H9 (cell line): ENCODE data around the gene ARPC5. TPM values are rescaled to one million over a fixed set of nuclear protein-coding genes. Genes with fewer than 3 reads are reported as not detected.

ENCODE experiments used
- DNase-seq: peaks from one replicate; pipeline ENCODE4 v3.0.0-alpha.2; 2017
- H2AFZ ChIP-seq: one replicate; pipeline ENCODE4 v1.6.1; 2013; ENCODE audit warnings: mild to moderate bottlenecking, low read length, control low read depth, moderate library complexity
- H2AK5ac ChIP-seq: 2 replicates; pipeline ENCODE4 v1.6.1; 2013; ENCODE audit warnings: low read length, control low read depth, mixed read lengths; ENCODE audit not compliant: insufficient read length
- H2BK120ac ChIP-seq: one replicate; pipeline ENCODE4 v1.6.1; 2013; ENCODE audit warnings: low read depth, mild to moderate bottlenecking, low read length, control low read depth, inconsistent platforms; ENCODE audit not compliant: poor library complexity, severe bottlenecking
- H2BK12ac ChIP-seq: 2 replicates; pipeline ENCODE4 v1.6.1; 2013; ENCODE audit warnings: low read length, control low read depth, mixed read lengths, low read depth; ENCODE audit not compliant: insufficient read length
- H2BK15ac ChIP-seq: 2 replicates; pipeline ENCODE4 v1.6.1; 2013; ENCODE audit warnings: low read depth, low read length, control low read depth
- H2BK20ac ChIP-seq: one replicate; pipeline ENCODE4 v1.6.1; 2013; ENCODE audit warnings: low read depth, mild to moderate bottlenecking, low read length, control low read depth, inconsistent platforms; ENCODE audit not compliant: poor library complexity, severe bottlenecking
- H2BK5ac ChIP-seq: 2 replicates; pipeline ENCODE4 v1.6.1; 2013; ENCODE audit warnings: low read length, control low read depth, mixed read lengths; ENCODE audit not compliant: insufficient read length
- H3K14ac ChIP-seq: 2 replicates; pipeline ENCODE4 v1.6.1; 2013; ENCODE audit warnings: low read length, control low read depth; ENCODE audit not compliant: insufficient read depth
- H3K18ac ChIP-seq: 2 replicates; pipeline ENCODE4 v1.6.1; 2013; ENCODE audit warnings: low read depth, mild to moderate bottlenecking, mixed read lengths, low read length, control low read depth; ENCODE audit not compliant: insufficient read length
- H3K23ac ChIP-seq: 2 replicates; pipeline ENCODE4 v1.6.1; 2013; ENCODE audit warnings: low read length, control low read depth, mixed read lengths, low read depth; ENCODE audit not compliant: insufficient read length
- H3K23me2 ChIP-seq: 2 replicates; pipeline ENCODE4 v1.6.1; 2013; ENCODE audit warnings: low read depth, mild to moderate bottlenecking, mixed read lengths, low read length, control low read depth; ENCODE audit not compliant: insufficient read length, poor library complexity, severe bottlenecking
- H3K27ac ChIP-seq: 2 replicates; pipeline ENCODE4 v1.5.1; 2013; ENCODE audit warnings: low read length, control low read depth, mixed read lengths, low read depth; ENCODE audit not compliant: insufficient read length
- H3K27me3 ChIP-seq: 2 replicates; pipeline ENCODE4 v1.6.1; 2013; ENCODE audit warnings: low read length, control low read depth, inconsistent platforms; ENCODE audit not compliant: insufficient read depth
- H3K4ac ChIP-seq: 2 replicates; pipeline ENCODE4 v1.6.1; 2013; ENCODE audit warnings: low read depth, mild to moderate bottlenecking, control low read depth, inconsistent platforms, low read length, moderate library complexity
- H3K4me1 ChIP-seq: 2 replicates; pipeline ENCODE4 v1.6.1; 2013; ENCODE audit warnings: low read length, control low read depth, inconsistent platforms; ENCODE audit not compliant: insufficient read depth
- H3K4me2 ChIP-seq: 2 replicates; pipeline ENCODE4 v1.6.1; 2013; ENCODE audit warnings: low read length, control low read depth, mixed read lengths; ENCODE audit not compliant: insufficient read length, insufficient read depth
- H3K56ac ChIP-seq: 2 replicates; pipeline ENCODE4 v1.6.1; 2013; ENCODE audit warnings: low read depth, mild to moderate bottlenecking, mixed read lengths, low read length, control low read depth; ENCODE audit not compliant: insufficient read length
- H3K79me1 ChIP-seq: 2 replicates; pipeline ENCODE4 v1.6.1; 2013; ENCODE audit warnings: low read depth, mild to moderate bottlenecking, moderate library complexity, low read length, control low read depth, inconsistent platforms; ENCODE audit not compliant: insufficient read depth, poor library complexity, severe bottlenecking
- H3K79me2 ChIP-seq: 2 replicates; pipeline ENCODE4 v1.6.1; 2013; ENCODE audit warnings: low read length, control low read depth, inconsistent platforms; ENCODE audit not compliant: insufficient read depth
- H3K9ac ChIP-seq: 2 replicates; pipeline ENCODE4 v1.6.1; 2013; ENCODE audit warnings: low read length, control low read depth, mixed read lengths; ENCODE audit not compliant: insufficient read length; ENCODE audit errors: extremely low read depth
- H3K9me3 ChIP-seq: one replicate; pipeline ENCODE4 v1.6.1; 2013; ENCODE audit warnings: low read depth, low read length, inconsistent platforms; ENCODE audit not compliant: control insufficient read depth
- H3T11ph ChIP-seq: one replicate; pipeline ENCODE4 v1.6.1; 2013; ENCODE audit warnings: mild to moderate bottlenecking, low read length, control low read depth, inconsistent platforms
- H4K20me1 ChIP-seq: one replicate; pipeline ENCODE4 v1.6.1; 2013; ENCODE audit not compliant: control insufficient read depth, insufficient read length, insufficient read depth
- H4K5ac ChIP-seq: 2 replicates; pipeline ENCODE4 v1.6.1; 2013; ENCODE audit warnings: low read depth, mild to moderate bottlenecking, mixed read lengths, low read length, control low read depth; ENCODE audit not compliant: insufficient read length
- H4K8ac ChIP-seq: replicated peaks from 2 replicates; pipeline ENCODE4 v1.6.1; 2013; ENCODE audit warnings: low read length, control low read depth, mixed read lengths, low read depth; ENCODE audit not compliant: insufficient read length
- H4K91ac ChIP-seq: 2 replicates; pipeline ENCODE4 v1.6.1; 2013; ENCODE audit warnings: low read depth, mild to moderate bottlenecking, moderate library complexity, mixed read lengths, low read length, control low read depth; ENCODE audit not compliant: insufficient read length
- H3K27ac Mint-ChIP-seq, 3 experiments: 2 replicates in 2 of 3; 3 replicates in 1 of 3; pipeline ENCODE4 v1.8.0; 2020 to 2021; ENCODE audit warnings: mixed read lengths in 3 of 3, mild to moderate bottlenecking in 1 of 3, moderate library complexity in 1 of 3
- H3K27me3 Mint-ChIP-seq: 2 replicates; pipeline ENCODE4 v1.8.0; 2021; ENCODE audit warnings: low read depth, mild to moderate bottlenecking, moderate library complexity, mixed read lengths
- H3K36me3 Mint-ChIP-seq, 3 experiments: 2 replicates in 2 of 3; 3 replicates in 1 of 3; pipeline ENCODE4 v1.8.0; 2020 to 2021; ENCODE audit warnings: low read depth in 3 of 3, mixed read lengths in 3 of 3; ENCODE audit not compliant: insufficient read depth in 1 of 3
- H3K4me1 Mint-ChIP-seq, 2 experiments: 2 replicates each; pipeline ENCODE4 v1.8.0; 2020; ENCODE audit warnings: mixed read lengths in 2 of 2
- H3K4me3 Mint-ChIP-seq, 2 experiments: 2 replicates in 1 of 2; 3 replicates in 1 of 2; pipeline ENCODE4 v1.8.0; 2020 to 2021; ENCODE audit warnings: mild to moderate bottlenecking in 2 of 2, mixed read lengths in 2 of 2, moderate library complexity in 1 of 2
- H3K9me3 Mint-ChIP-seq, 2 experiments: 2 replicates in 1 of 2; 3 replicates in 1 of 2; pipeline ENCODE4 v1.8.0; 2020; ENCODE audit warnings: mild to moderate bottlenecking in 2 of 2, mixed read lengths in 2 of 2, moderate library complexity in 1 of 2
- CTCF ChIP-seq: fragments of 200-600 bp; sonication (generic); conservative IDR thresholded peaks from 3 replicates; pipeline ENCODE4 v1.8.0; 2021; ENCODE audit warnings: antibody characterized with exemption, mild to moderate bottlenecking
- whole genome bisulfite sequencing: extraction: QIAGEN DNeasy Blood & Tissue Kit; methylation state at CpG from one replicate; pipeline ENCODE4 v1.1.7; 2013; ENCODE audit warnings: missing lambda C conversion rate, low lambda C conversion rate, mixed read lengths; ENCODE audit not compliant: insufficient read length; ENCODE audit errors: extremely low coverage; 5-methylcytosine and 5-hydroxymethylcytosine counted together
- total RNA-seq: library from RNA; stranded (reverse); gene quantifications from 2 replicates; pipeline ENCODE4 v1.2.1, GENCODE V29; 2021

ARPC5 gene
- total RNA-seq, 1 experiment from 2014 or later = 67.7 TPM

GRCh38 chr1:183640193-183640592, 4.6 kb upstream of the ARPC5 start:
- Histone ChIP-seq H4K20me1 (no peaks in the 10 kb centered on the region), H3K4ac (no peak overlapping the region), H3K56ac (no peak overlapping the region), H3K9me3 (no peaks in the 10 kb centered on the region), H3K79me1 (no peaks in the 10 kb centered on the region), H2BK15ac (no peak overlapping the region), H3K27me3 (no peaks in the 10 kb centered on the region; the same call in 1 of the 2 replicates), H3K23ac (no peak overlapping the region), H2BK5ac (no peak overlapping the region), H4K91ac (no peak overlapping the region), H2AK5ac (no peak overlapping the region), H3K9ac (no peak overlapping the region), H3K27ac (no peak overlapping the region), H4K5ac (no peak overlapping the region), H3K18ac (no peak overlapping the region), H3K23me2 (peaks cover 4% of the 10 kb centered on the region), H2BK12ac (no peak overlapping the region), H3K14ac (no peak overlapping the region), H4K8ac (no peak overlapping the region), H2BK120ac (no peak overlapping the region), H3T11ph (no peak overlapping the region), H2AFZ (no peak overlapping the region), H3K4me2 (no peak overlapping the region), H3K4me1 (no peaks in the 10 kb centered on the region), H3K79me2 (no peaks in the 10 kb centered on the region), H2BK20ac (no peak overlapping the region)
- DNase-seq = no peak
- H3K36me3 Mint-ChIP-seq = no peaks in the 10 kb centered on the region; a peak in 1 of 7 replicates
- TF ChIP-seq CTCF = no peak
- H3K27me3 Mint-ChIP-seq = peaks cover 14% of the 10 kb centered on the region
- no peak overlapping the region for H3K27ac Mint-ChIP-seq
- WGBS = no CpG with 5 or more reads among the region's 1 CpG
- H3K9me3 Mint-ChIP-seq = no peaks in the 10 kb centered on the region; a peak in 1 of 5 replicates
- H3K4me1 Mint-ChIP-seq = peaks cover 7% of the 10 kb centered on the region in 2 experiments
- no peak overlapping the region for H3K4me3 Mint-ChIP-seq
